ENCODE results near the gene MORN5.

The MORN5 gene

DNA sequence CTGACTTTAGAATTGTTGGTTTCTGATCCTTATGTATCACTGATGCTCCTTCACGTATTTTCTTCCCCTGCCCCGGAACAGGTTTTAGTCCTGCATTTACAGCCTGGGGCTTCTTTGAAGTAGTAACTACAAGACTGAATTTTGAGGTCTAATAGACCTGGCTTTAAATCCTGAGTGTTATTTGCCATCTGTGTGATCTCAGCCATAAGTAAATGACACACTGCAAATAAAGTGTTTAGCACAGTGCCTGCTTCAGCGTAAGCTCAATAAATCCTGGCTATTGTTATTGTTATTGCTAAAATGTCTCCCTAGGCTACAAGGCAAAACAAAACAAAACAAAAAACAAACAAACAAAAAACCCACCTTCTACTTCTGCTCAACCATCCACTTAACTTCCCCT lies 84.6 kb downstream of the MORN5 start:
- TF ChIP-seq, protein P1, sequence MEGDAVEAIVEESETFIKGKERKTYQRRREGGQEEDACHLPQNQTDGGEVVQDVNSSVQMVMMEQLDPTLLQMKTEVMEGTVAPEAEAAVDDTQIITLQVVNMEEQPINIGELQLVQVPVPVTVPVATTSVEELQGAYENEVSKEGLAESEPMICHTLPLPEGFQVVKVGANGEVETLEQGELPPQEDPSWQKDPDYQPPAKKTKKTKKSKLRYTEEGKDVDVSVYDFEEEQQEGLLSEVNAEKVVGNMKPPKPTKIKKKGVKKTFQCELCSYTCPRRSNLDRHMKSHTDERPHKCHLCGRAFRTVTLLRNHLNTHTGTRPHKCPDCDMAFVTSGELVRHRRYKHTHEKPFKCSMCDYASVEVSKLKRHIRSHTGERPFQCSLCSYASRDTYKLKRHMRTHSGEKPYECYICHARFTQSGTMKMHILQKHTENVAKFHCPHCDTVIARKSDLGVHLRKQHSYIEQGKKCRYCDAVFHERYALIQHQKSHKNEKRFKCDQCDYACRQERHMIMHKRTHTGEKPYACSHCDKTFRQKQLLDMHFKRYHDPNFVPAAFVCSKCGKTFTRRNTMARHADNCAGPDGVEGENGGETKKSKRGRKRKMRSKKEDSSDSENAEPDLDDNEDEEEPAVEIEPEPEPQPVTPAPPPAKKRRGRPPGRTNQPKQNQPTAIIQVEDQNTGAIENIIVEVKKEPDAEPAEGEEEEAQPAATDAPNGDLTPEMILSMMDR (conservative IDR thresholded peaks at IDR 0.05; ENCODE audit: low read depth, low read length), result no peak
- no peak overlapping the region for H3K4me3 ChIP-seq (ENCODE audit: low read depth, low read length)
- no peak for DNase-seq (ENCODE audit: low read depth)

DNA sequence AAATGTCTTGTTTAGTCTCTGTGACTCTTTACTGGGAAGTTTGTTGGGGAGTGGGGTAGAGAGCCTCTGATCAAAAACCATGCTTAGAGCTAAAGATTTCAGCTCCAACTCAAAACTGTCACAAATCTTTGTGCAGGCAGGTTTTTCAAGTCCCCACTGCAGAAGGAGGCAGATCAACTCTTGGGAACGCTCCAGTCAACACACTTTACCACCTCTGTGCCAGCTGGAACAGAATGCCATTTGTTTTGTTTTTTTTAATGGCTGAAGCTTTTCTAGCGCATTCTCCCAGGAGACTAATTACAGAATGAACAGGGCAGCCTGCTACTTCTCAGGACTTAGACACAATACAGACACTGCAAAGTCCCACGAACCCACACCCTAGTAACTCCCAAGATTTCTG lies 87.0 kb downstream of the MORN5 start:
- no peak for DNase-seq (ENCODE audit: low read depth)
- H3K4me3 ChIP-seq (ENCODE audit: low read depth, low read length), result no peak overlapping the region

DNA sequence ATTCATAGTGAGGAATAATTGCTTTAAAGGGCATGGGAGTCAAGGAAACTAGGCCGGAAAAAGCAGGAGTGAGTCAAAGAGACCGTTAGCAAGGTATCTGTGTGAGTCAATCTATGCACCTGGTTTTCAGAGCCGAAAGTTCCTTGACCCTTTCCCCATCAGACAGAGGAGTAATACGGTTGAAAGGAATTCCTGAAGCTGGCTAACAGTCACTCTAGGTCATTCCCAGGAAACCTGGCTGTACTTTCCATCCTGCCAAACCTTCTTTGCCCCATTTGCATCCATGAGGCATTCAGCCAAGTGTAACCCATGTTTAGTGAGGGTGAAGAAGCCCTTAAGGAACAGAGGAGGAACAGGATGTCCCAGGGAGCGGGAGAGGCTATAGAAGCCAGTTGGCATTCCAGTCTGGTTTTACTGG lies 88.7 kb downstream of the MORN5 start:
- TF ChIP-seq, protein P1 (conservative IDR thresholded peaks at IDR 0.05; ENCODE audit: low read depth, low read length), result no peak
- no peak for DNase-seq (ENCODE audit: low read depth)

More for the DNA sequence above, 87.0 kb downstream of the MORN5 start:
- TF ChIP-seq, protein P1 (conservative IDR thresholded peaks at IDR 0.05; ENCODE audit: low read depth, low read length), result no peak

More for the DNA sequence above, 88.7 kb downstream of the MORN5 start:
- no peak overlapping the region for H3K4me3 ChIP-seq (ENCODE audit: low read depth, low read length)
